Activated CD4-positive, alpha-beta T cell treated with anti-CD3 and anti-CD28 coated beads for 4 hours (primary cell): ENCODE measurements around the gene XPC.

Experiments
- DNase-seq, 2 donors: peaks; one replicate each; pipeline ENCODE4 v3.0.0-alpha.2; 2020

XPC gene

DNA sequence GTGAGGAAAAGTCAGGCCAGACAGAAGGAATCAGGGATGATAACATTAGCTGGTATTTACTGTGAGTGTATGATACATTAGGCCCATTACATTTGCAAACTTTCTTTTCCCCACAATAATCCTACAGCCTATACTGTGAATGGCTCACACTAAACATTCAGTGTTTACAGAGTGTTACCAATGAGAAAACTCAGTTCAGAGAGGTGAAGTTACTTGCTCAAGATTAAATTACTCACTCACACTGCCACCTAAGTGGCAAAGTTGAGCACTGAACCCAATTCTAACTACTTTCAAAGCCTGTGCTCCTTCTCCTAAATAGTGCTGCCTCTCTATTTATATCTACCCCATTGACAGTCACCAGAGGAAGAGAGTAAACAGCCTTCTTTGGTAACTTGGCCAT lies 8.5 kb downstream of the XPC start:
- no peak for DNase-seq

DNA sequence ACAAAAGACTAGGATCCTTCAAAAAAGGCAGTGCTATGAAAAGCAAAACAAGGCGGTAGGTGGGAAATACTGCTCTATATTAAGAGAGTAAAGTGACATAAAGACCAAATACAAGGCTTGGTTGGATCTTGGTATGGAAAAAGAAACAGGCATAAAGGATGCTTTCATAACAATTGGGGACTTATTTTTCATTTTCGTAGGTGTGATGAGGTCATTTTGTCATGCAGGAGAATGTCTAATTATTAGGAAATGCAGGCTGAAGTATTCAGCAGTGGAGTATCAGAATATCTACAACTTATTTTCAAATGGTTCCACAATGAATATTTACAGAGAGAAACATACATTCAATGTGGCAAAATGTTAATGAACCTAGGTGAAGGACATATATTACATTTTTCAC lies 9.0 kb downstream of the XPC start:
- no peak for DNase-seq

DNA sequence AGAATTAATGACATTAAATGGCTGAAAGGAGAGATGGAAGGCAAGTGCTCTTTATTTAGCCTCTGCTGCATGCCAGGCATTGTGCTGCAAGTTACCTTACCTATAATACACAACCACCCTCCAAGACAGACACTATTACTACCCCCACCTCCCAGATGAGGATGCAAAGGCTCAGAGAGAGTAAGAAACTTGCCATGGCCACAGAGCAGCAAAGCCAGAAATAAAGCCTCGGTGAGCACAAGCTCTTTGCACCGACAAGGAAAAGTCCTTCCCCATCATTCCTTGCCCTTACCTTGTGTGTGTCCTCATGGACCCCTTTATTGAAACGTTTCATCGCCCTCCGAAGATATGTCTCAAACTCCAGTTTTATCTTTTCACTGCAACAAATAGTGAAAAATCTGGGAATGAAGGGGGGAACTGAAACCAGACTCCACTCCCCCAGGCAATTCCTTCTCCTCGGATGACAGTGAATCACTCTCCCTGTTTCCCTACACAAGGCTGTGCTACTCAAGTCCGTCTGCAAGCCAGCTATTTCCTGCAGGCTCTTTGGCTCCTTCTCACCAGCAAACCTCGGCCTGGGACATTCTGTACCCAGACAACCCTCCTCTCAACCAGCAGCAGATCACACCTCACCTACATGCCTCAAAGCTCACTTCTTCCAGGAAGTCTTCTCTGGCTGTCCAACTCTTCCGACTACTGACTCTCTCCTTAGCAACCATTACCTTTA lies 11.4 kb downstream of the XPC start:
- DNase-seq = no peak

DNA sequence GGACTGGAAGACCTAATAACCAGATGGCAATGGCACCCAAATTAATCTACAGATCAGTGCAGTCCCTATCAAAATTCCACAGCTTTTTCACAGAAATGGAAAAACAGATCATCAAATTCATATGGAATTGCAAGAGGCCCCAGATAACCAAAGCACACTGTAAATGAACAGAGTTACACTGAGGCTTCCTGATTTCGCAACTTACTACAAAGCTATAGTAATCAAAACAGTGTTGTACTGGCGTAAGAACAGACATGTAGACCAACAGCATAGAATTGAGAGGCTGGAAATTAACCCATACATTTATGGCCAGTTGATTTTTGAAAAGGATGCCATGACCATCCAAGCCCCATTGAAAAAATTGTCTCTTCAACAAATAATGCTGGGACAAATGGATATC lies 16.2 kb downstream of the XPC start:
- no peak for DNase-seq

DNA sequence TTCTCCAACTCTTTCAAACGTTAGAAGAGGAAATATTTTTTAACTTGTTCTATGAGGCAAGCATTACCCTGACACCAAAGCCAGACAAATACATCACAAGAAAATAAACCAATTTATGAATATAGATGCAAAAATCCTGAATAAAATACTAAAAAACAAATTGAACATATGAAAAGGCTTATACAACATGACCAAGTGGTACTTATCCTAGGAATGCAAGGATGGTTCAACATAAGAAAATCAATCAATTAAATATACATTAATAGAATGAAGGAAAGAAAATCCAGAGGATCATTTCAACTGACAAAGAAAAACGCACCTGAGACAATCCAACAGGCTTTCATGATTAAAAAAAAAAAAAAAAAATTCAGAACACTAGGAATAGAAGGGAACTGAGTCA lies 17.1 kb downstream of the XPC start:
- no peak for DNase-seq

DNA sequence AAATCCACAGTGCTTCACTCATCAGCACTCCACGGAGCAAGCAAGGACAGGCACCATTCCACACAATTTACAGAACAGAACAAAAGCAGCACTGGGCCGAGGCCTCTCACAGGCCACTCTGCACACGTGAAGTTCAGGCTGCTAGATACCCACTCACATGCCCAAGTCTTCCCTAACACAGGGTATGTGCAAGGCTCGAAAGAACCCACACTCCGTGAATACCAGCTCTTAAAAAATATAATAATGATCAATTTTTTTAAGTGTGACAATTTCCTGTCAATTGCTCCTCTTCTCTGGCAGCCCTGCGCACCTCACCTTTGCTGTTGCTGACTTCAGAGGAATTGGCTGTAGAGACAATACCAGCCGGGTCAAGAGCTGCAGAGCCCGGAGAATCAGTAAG lies 19.0 kb downstream of the XPC start:
- DNase-seq = no peak

DNA sequence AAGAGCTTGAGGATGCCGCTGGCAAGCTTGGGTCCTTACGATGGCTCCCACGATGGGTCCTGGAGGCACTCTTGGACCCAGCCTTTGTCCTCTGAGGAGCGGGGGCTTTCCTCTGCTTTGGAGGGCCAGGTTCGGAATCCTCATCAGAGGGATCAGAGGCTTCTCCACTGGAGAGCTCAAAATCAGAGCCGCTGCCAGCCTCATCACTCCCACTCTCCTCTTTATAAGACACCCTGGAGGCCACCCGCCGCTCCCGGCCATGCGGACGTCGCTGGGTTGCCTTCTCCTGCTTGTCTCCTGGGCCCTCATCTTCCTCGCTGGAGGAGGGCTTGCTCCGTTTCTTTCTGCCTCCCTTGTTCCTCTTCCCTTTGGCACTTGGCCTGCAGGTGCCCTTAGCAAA lies 20.0 kb downstream of the XPC start:
- DNase-seq = no peak

DNA sequence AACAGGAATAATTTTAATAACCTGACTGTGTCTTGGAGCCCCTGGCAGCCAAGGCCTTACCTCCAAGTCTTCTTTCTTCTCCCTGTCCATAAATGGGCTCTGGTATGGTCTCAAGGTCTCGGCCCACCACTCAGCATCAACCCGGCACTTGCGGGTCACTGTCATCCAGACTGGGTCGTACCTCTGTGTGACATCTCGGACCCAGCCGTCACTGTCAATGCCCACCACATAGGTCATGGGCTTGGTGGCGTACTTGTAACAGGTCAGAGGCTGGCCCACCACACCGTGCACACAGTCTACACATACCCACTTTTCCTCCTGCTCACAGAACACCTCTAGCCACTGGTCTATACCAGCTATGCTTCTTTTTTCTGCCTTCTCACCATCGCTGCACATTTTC lies 20.4 kb downstream of the XPC start:
- no peak for DNase-seq

DNA sequence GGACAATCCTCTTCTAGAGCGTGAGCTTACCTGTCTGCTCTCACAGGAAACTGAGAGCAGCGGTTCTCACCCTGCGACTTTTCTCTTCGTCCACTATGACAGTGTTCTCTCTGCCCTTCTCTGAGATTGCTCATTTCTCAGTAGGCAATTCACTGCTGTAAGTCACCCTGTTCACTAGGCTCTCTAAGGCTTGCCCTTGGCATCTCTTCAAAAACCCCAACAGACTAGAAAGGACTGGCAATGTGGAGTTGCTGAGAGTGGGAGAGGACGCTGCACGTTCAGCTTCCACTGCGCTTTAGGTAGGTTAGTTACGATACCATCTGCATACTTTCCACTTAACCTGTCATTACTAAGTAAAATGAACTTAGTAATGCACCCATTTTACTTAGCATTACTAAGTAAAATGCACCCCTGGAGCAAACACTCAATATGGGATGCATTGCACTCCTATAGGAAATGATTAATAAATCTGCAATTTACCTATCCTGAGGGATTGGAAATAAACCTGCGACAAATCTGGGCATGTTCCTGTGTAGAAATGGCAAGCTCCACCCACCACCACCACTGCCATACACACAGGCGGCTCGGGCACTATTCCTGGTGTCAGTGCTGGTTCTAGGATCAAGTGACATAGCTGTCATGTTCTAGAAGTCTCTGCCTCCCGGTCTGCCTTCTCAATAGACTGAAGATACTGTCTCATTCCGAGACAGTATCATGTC lies 21.4 kb downstream of the XPC start:
- no peak for DNase-seq

DNA sequence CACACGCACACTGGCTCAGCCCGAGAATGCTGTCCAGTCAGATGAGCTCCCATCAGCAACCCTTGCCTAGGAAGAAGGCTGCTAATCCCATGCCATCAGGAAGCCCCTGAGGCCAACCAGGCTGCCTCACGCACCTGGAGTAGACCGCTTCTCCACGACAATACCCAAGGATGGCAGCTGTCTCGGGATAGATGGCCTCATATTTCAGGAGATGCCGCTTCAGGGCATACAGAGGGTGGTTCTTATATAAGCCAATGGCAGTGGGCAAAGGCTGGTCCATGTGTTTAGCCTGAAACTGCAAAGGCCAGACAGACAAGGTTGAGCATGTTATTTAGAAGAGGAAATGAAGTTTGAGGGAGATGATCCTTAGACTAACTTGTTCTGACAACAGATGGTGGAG lies 22.2 kb downstream of the XPC start:
- DNase-seq = no peak

DNA sequence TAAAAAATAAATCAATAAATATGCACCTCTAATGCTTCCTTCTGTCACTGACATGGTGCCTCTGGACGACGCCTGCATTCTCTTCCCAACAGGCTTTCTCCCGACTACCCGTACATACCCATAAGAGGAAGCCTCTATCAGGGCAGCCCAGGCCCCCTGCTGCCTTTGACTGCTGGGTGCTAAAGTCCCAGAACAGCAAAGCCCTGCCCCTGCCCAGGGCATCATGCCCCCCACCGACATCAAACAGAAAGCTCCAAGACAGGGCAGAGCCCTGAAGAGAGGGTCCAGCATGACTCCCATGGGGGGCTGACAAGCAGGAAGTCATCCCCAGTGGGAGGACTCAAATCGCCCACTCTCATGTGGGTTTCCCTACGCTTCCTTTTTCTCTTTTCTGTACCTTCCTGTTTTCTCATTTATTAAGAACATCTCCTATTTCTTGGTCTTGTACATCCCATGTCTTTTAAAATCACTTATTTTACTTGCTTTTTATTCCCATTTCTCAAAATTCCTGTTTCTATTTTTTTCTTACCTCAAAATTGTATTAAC lies 23.4 kb downstream of the XPC start:
- no peak for DNase-seq

DNA sequence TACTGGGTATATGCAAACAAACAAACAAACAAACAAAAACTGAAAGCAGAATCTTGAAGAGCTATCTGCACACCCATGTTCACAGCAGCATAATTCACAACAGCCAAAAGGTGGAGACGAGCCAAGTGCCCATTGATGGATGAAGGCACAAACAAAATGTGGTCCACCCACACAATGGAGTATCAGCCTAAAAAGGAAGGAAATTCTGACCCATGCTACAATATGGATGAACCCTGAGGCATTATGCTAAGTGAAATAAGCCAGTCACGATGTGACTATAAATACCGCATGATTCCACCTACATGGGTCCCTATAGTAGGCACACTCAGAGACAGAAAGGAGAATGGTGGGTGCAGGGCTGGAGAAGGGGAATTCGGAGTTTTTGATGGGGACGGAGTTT lies 24.1 kb downstream of the XPC start:
- no peak for DNase-seq

DNA sequence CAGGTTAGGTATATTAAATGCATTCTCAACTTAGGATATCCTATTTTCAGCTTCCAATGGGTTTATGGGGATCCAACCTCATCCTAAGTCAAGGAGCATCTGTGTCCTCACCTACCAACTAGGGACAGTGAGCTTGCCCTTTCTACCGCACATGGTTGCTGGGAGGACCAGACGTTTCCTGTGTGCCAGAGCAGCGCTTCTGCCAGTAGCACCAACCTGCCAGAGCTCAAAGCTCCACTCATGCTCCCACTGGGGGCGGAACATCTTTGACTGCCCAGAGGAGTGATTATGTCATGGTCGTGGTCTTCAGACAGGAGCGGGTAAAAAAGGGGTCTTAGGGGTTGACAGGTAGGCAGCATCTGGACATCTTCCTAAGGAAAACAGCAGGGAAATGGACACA lies 24.7 kb downstream of the XPC start:
- no peak for DNase-seq

DNA sequence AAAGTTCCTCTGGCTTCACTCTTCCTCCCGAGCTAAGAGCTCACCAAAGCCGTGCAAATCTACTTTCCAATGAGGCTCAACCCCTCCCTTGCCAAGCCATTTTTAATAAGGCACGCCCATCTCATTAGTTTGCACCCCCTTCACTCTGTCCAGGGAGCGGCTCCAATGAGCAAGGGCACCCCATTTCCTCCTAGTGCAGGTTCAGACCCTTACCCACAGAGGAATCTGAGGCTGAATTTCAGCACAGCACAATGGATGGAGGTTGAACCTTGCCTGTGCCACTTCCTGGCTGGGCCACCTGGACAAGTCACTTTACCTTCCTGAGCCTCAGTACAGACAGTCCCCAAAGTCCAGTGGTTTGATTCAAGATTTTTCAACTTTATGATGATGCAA lies 25.4 kb downstream of the XPC start:
- no peak for DNase-seq

DNA sequence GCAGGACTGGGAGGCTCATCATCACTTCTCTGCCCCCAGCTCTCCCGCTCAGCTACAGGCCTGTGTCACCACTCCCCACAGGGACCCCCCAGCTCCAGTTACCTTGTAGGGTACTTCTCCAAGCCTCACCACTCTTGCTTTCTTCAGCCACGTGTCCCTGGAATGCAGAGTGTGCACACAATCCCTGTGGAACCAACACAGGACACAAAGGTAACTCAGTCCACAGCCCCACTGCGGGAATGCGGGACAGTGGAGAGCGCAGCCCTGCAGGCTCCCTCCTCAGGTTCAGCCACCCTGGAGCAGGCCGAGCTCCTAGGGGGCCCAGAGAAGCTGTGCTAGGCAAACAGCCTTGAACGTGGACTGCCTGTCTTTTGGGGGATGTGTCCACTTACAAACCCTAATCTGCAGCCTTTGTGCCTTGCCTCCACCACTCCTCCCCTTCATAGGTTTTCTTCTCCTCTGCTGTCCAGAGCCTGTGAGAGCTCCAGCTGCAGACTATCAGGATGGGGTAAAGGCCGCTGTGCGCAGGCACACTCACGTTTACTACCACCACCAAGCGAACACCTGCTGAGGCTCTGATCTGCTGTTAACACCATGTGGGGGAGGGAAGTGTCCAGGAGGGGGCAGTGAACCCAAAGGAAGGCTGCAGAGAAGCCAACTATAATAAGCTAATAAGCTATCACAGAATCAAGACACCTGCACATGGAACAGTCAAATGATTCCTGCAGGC lies 26.0 kb downstream of the XPC start:
- no peak for DNase-seq

DNA sequence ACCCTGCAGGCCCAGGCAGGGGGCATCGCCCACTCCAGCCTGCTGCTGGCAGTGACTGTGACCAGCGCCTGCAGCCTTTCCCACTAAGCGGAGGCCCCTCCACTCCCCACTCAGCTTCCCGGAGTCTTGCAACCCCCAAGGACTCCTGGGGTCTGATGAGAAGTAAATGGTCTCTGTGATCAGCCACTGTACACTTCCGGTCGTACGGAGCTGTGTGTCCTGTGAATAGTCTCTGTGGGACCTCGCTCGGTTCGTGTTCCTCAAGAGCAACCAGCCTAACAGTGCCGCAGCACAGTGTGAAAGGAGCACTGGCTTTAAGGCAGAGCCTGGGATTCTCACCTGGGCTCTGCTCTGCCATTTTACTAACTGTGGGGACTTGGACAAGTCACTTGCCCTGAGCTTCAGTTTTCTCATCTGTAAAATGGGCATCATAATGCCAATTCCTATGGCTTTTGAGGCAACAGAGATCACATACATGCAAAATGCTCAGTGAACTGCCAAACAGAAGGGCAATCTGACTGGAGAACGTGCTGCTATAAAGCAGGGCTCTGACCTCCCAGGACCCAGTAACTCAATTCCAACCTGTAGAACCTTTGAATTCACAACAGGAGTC lies 26.8 kb downstream of the XPC start:
- DNase-seq = no peak

DNA sequence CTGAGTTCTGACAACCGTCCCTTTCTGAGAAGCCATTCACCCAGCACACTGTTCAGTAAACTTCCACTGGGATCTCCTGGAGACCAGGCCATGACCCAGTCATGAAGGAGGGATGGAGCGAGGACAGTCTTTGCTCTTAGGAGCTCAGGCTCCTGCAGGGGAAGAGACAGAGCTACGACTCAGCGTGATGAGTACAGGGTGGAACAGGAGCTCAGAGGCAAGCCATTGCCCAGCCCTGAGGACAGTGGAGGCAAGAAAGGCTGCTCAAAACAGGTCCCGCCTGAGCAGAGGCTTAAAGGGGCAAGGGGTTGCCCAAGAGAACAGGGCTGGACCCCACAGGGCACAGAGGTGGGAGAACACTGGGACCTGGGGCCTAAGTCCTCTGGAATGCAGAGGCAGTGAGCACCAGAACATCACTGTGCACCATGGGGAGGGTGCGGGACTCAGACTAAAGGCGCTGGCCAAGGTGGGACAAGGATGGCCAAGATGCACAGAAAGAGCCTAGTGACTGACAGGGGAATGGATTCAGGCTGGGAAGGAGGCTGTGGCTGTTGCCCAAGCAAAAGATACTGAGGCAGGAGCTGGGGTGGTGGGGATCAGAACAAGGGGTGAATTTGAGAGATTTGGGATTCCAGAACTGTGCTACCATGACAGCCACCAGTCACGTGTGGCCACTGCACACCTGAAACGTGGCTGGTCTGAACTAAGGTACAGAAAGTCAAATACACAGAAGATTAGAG lies 27.7 kb downstream of the XPC start:
- DNase-seq = no peak

DNA sequence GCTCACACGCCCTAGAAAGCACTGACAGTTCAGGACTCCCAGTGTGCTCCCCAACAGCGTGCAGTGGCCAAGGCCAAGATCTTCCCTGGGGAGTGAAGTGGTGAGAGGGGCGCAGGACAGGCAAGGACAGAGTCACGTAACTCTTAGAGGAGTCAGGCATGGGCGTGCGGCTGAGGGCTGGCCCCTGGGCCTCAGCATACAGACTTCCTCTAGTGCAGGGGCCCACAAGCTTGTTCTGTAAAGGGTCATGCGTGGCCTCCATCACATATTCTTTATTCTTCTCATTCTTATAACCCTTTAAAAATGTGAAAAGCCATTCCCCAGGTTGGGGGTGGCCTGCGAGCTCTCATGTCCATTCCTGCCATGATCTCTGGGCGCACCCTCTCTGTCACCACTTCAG lies 28.3 kb downstream of the XPC start:
- no peak for DNase-seq

DNA sequence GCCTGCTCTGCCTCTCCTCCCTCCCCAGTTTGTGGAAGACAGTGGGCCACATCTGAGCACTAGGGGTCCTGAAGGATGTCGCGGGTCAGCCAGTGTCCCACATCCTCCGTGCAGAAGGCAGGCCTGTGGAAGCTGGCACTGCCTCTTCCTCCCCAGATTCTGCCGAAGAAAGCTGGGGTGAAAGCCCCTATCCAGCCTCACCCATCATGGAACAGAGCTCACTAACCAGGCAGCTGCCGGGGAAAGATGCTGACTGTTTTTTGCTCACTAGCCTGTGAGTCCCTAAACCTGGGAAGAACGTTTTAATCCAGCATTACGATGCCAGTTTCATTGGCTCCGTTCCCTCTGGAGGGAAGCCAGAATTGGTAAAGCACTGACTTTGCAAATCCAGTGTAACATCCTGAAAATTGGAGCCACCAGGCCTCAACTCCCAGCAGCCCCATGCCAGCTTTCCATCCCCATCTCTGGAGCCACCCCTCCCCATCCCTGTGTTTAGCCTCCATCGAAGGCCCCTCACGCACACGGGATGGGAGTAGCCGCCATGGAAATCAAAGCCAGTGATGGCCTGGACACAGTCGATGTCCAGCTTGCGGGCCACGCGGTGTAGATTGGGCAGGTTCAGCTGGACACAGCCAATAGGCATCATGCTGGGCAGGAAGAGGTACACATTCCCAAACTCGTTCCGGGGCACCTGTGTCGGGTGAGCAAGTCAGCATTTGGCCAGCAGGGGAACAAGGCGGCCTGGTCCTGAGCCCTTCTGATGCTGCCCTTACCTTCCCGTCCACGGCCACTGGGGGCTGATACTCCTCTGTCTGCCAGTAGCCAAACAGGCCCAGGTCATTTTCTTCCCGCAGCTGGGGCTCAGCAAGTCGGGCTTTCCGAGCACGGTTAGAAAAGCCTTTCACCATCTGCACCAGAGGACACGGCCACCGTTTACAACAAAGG lies 30.1 kb downstream of the XPC start:
- no peak for DNase-seq

DNA sequence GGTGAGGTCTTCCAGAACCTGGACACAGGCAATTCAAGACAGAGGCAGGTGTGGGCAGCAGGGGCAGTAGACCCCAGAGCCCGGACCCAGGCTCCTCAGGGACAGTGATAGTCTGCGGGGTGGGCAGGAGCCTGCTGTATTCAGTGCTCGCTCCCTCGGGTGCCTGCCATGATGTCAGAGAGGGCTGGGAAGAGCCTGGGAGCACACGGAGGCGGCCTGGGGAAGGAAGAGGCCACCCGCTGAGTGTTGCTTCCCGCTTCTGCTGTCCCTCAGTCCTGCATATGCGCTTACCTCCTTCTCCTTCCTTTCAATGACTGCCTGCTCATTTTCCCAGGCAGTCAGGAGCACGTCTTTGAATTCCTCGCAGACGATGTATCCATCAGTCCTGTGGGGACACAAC lies 30.8 kb downstream of the XPC start:
- no peak for DNase-seq

DNA sequence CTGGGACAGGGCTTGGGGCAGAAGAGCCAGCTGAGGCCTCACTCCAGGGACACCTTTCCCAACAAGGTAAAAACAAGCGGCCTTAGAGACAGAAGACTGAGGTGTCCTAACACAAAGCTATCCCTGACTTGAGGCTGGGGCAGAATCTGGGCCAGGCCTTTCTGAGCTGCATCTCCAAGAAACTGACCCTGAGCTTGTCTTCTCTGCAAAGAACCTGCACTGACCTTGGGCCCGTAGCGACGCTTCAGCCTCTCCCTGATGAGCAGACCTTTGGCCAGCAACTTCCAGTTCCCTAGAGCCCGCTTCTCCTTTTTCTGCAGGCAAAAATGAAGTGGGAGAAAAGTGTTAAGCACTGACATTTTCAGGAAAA lies 31.4 kb downstream of the XPC start:
- DNase-seq = no peak
